Dendritic cell treated with granulocyte-macrophage colony-stimulating factor and Interleukin-4, amounts not matched to agents 40 ng/mL and 50 ng/mL, for 4 days (primary cell): ENCODE data around the gene DGUOK.
"Not testable (repeated sequence)": the region's sequence is repeated elsewhere in the genome, so short reads cannot be mapped to it uniquely, and the experiment has no call there.

Source experiments
- H3K27ac Mint-ChIP-seq: one replicate; pipeline ENCODE4 v1.8.0; 2022; ENCODE audit warnings: mild to moderate bottlenecking, mixed read lengths
- H3K27me3 Mint-ChIP-seq: one replicate; pipeline ENCODE4 v1.8.0; 2022; ENCODE audit warnings: mild to moderate bottlenecking, mixed read lengths
- H3K36me3 Mint-ChIP-seq: one replicate; pipeline ENCODE4 v1.8.0; 2022; ENCODE audit warnings: low read depth, mixed read lengths
- H3K4me1 Mint-ChIP-seq: one replicate; pipeline ENCODE4 v1.8.0; 2022; ENCODE audit warnings: low read depth, mixed read lengths
- H3K4me3 Mint-ChIP-seq: one replicate; pipeline ENCODE4 v1.8.0; 2022; ENCODE audit warnings: mild to moderate bottlenecking, moderate library complexity, mixed read lengths
- H3K9me3 Mint-ChIP-seq: one replicate; pipeline ENCODE4 v1.8.0; 2022; ENCODE audit warnings: mixed read lengths
- intact Hi-C: fragments of 100-400 bp; cut with micrococcal nuclease; formaldehyde crosslinking; loops from one replicate; pipeline ENCODE4 v1.15.0; 2022

DGUOK gene

GRCh38 chr2:73939419-73939818 is 12.7 kb downstream of the DGUOK start:
- Mint-ChIP-seq H3K27me3 (no peaks in the 10 kb centered on the region), H3K4me1 (peaks cover 44% of the 10 kb centered on the region), H3K9me3 (no peaks in the 10 kb centered on the region), H3K4me3 (no peak overlapping the region), H3K36me3 (peaks cover 67% of the 10 kb centered on the region), H3K27ac (peak overlapping the region; percentile 42)
- intact Hi-C loops, result no loop called here

DNA sequence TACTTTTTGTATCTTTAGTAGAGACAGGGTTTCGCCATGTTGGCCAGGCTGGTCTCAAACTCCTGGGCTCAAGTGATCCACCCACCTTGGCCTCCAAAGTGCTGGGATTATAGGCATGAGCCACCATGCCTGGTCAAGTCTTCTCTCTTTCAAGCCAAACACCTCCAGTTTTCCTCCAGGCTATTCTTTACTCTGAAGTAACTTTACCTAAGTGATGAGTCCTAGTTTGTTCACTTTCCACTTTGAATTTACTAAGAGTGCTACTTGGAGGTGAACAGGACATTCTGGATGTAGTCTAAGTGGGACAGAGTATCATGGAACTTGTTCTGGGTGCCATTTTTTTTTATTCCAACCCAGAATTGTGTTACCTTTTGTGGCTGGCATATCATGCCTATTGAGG is 13.4 kb downstream of the DGUOK start:
- intact Hi-C loops, H3K4me3 Mint-ChIP-seq, H3K27me3 Mint-ChIP-seq, H3K9me3 Mint-ChIP-seq: not testable (repeated sequence)
- Mint-ChIP-seq H3K27ac (peak overlapping the region; percentile 42), H3K4me1 (peaks cover 51% of the 10 kb centered on the region), H3K36me3 (peaks cover 67% of the 10 kb centered on the region)

DNA sequence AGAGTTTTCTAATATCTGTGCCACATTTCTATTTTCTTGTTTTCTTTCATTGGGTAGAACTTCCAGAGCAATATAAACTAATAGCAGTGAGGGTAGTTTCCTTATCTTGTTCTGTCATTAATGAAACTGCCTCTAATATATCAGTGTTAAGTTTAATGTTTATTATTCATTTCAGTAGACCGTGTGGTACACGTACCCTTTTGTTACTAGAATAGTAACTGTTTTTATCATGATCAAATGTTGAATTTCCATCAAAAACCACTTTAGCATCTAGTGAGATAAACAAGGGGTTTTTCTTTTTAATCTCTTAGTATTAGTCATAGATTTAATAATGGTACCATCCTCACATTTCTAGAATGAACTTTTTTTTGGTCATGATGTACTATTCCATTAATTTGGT is 16.0 kb downstream of the DGUOK start:
- no peaks in the 10 kb centered on the region for H3K27me3 Mint-ChIP-seq
- H3K9me3 Mint-ChIP-seq, result no peaks in the 10 kb centered on the region
- no peak overlapping the region for H3K4me3 Mint-ChIP-seq
- H3K36me3 Mint-ChIP-seq, result peaks cover 72% of the 10 kb centered on the region
- H3K4me1 Mint-ChIP-seq, result peaks cover 54% of the 10 kb centered on the region
- no peak overlapping the region for H3K27ac Mint-ChIP-seq
- intact Hi-C loops, result no loop called here

GRCh38 chr2:73944714-73945113 is 18.0 kb downstream of the DGUOK start:
- H3K27ac Mint-ChIP-seq, result peak overlapping the region; percentile 86
- no peak overlapping the region for H3K4me3 Mint-ChIP-seq
- H3K4me1 Mint-ChIP-seq, result peaks cover 63% of the 10 kb centered on the region
- intact Hi-C loops, result no loop called here
- no peaks in the 10 kb centered on the region for H3K27me3 Mint-ChIP-seq
- H3K9me3 Mint-ChIP-seq, result no peaks in the 10 kb centered on the region
- peaks cover 78% of the 10 kb centered on the region for H3K36me3 Mint-ChIP-seq

DNA sequence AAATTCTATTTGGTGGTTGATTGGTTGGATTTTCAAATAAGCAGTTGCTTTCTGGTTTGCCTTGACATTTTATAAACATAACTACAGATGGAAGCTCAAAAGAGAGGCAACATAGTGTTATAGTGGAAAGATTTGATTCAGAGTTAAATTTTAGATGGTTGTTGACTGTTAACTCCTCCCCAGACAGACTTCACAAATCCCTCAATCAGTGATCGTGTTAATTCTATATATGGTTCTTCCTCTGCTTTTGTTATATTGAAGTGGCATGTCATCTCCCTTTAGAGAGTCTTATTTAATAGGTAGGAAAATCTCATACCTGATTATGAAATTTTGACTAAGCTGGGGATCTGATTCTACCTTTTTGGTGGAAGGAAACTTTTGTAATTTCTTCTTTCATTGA is 19.5 kb downstream of the DGUOK start:
- no peak overlapping the region for H3K4me3 Mint-ChIP-seq
- H3K36me3 Mint-ChIP-seq, result peaks cover 82% of the 10 kb centered on the region
- intact Hi-C loops, result no loop called here
- H3K27ac Mint-ChIP-seq, result peak overlapping the region; percentile 86
- H3K27me3 Mint-ChIP-seq, result no peaks in the 10 kb centered on the region
- H3K9me3 Mint-ChIP-seq, result no peaks in the 10 kb centered on the region
- peaks cover 68% of the 10 kb centered on the region for H3K4me1 Mint-ChIP-seq

DNA sequence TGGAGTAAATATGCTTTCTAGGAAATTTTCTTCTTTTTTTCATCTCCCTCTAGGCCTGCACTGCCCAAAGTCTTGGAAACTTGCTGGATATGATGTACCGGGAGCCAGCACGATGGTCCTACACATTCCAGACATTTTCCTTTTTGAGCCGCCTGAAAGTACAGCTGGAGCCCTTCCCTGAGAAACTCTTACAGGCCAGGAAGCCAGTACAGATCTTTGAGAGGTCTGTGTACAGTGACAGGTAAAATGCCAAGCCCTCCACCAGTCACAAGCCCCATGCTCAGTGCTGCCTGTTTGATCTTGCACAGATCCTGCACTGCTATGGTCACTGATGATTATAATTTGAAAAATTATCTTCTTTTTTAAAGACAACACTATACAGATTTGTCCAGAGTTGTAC is 20.0 kb downstream of the DGUOK start:
- Mint-ChIP-seq H3K27me3 (no peaks in the 10 kb centered on the region), H3K4me1 (peaks cover 69% of the 10 kb centered on the region), H3K36me3 (peaks cover 82% of the 10 kb centered on the region), H3K27ac (peak overlapping the region; percentile 86), H3K4me3 (no peak overlapping the region), H3K9me3 (no peaks in the 10 kb centered on the region)
- intact Hi-C loops, result no loop called here

GRCh38 chr2:73947412-73948018 is 20.8 kb downstream of the DGUOK start:
- H3K9me3 Mint-ChIP-seq, result no peaks in the 10 kb centered on the region
- H3K4me1 Mint-ChIP-seq, result peaks cover 75% of the 10 kb centered on the region
- peak overlapping the region; percentile 86 for H3K27ac Mint-ChIP-seq
- intact Hi-C loops, result loop anchor here (2.0 kb wide), 1 partner anchor 19 kb away; no protein-coding TSS in a partner anchor
- peak overlapping the region; percentile 9 for H3K4me3 Mint-ChIP-seq
- H3K27me3 Mint-ChIP-seq, result no peaks in the 10 kb centered on the region
- peaks cover 86% of the 10 kb centered on the region for H3K36me3 Mint-ChIP-seq

DNA sequence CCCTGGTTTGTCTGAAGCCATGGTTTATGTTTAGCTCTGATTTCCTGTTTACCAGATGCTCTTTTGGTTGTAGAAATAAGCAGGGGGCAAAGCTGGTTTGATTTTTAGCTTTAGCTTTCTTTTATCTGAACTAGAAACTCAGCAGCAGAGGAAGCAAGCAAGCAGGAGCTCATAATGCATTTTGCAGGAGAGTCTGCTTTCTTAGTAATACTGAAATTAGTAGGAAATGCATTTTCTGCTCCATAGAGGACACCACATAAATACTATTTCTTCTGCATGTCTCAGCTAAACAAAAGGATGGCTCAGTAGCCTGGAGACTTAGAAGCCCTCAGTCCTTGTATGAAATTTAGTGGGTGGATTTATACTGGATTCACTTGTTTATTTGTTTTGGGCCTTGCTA is 23.1 kb downstream of the DGUOK start:
- intact Hi-C loops, result loop anchor here (2.0 kb wide), 1 partner anchor 21 kb away; no protein-coding TSS in a partner anchor
- Mint-ChIP-seq H3K27ac (peak overlapping the region; percentile 86), H3K36me3 (peaks cover 78% of the 10 kb centered on the region), H3K4me1 (peaks cover 82% of the 10 kb centered on the region), H3K27me3 (no peaks in the 10 kb centered on the region), H3K4me3 (no peak overlapping the region), H3K9me3 (no peaks in the 10 kb centered on the region)

GRCh38 chr2:73952499-73953446 is 26.1 kb downstream of the DGUOK start:
- peak overlapping the region; percentile 86 for H3K27ac Mint-ChIP-seq
- H3K36me3 Mint-ChIP-seq, result peaks cover 78% of the 10 kb centered on the region
- peaks cover 78% of the 10 kb centered on the region for H3K4me1 Mint-ChIP-seq
- peak overlapping the region; percentile 20 for H3K4me3 Mint-ChIP-seq
- H3K9me3 Mint-ChIP-seq, result no peaks in the 10 kb centered on the region
- no peaks in the 10 kb centered on the region for H3K27me3 Mint-ChIP-seq
- intact Hi-C loops, result no loop called here

- H3K27me3 Mint-ChIP-seq, result no peaks in the 10 kb centered on the region
- no peaks in the 10 kb centered on the region for H3K9me3 Mint-ChIP-seq
- H3K4me3 Mint-ChIP-seq, result no peak overlapping the region
- H3K27ac Mint-ChIP-seq, result peak overlapping the region; percentile 54
- peaks cover 53% of the 10 kb centered on the region for H3K4me1 Mint-ChIP-seq
- intact Hi-C loops, result no loop called here
- peaks cover 86% of the 10 kb centered on the region for H3K36me3 Mint-ChIP-seq
Observed at GRCh38 chr2:73956218-73956865, 29.7 kb downstream of the DGUOK start.

GRCh38 chr2:73961274-73961673 is 34.6 kb downstream of the DGUOK start:
- Mint-ChIP-seq H3K9me3 (peaks cover 10% of the 10 kb centered on the region), H3K27ac (peak overlapping the region; percentile 18), H3K4me3 (no peak overlapping the region), H3K4me1 (peaks cover 55% of the 10 kb centered on the region), H3K27me3 (no peaks in the 10 kb centered on the region), H3K36me3 (peaks cover 74% of the 10 kb centered on the region)
- intact Hi-C loops, result no loop called here

GRCh38 chr2:73961823-73962615 is 35.3 kb downstream of the DGUOK start:
- peaks cover 67% of the 10 kb centered on the region for H3K36me3 Mint-ChIP-seq
- H3K27me3 Mint-ChIP-seq, result no peaks in the 10 kb centered on the region
- peaks cover 48% of the 10 kb centered on the region for H3K4me1 Mint-ChIP-seq
- H3K4me3 Mint-ChIP-seq, result no peak overlapping the region
- H3K9me3 Mint-ChIP-seq, result peaks cover 10% of the 10 kb centered on the region
- intact Hi-C loops, result no loop called here
- H3K27ac Mint-ChIP-seq, result no peak overlapping the region

DNA sequence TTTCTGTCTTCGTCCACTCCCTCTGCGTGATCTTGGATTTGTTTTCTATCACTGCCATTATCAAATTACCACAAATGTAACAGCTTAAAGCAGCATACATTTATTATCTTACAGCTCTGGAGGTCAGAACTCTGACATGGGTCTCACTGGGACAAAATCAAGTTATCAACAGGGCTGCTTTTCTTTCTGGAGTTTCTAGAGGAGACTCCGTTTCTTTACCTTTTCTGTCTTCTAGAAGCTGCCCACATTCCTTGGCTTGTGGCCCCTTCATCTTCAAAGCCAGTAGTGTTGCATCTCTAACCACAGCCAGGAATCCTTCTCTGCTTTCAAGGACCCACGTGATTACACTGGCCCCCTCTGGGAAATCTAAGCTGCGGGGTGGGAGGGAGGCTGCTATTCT is 36.1 kb downstream of the DGUOK start:
- Mint-ChIP-seq H3K4me1 (peaks cover 43% of the 10 kb centered on the region), H3K9me3 (peaks cover 10% of the 10 kb centered on the region), H3K27me3 (no peaks in the 10 kb centered on the region), H3K36me3 (peaks cover 59% of the 10 kb centered on the region), H3K4me3 (no peak overlapping the region), H3K27ac (no peak overlapping the region)
- intact Hi-C loops, result no loop called here
